HG03175 (cell line): Measurements from ENCODE around the gene TIMP3.
"Not testable (repeated sequence)": the region's sequence is repeated elsewhere in the genome, so short reads cannot be mapped to it uniquely, and the experiment has no call there.

Source experiments
- ATAC-seq: cut with Tn5 transposase; IDR thresholded peaks from one replicate; pipeline ENCODE4 v1.9.1; 2021; ENCODE audit warnings: mild to moderate bottlenecking, moderate library complexity; ENCODE audit not compliant: unreplicated experiment

TIMP3 gene

GRCh38 chr22:32850591-32851517, 49.3 kb downstream of the TIMP3 start:
- no peak for ATAC-seq

GRCh38 chr22:32852395-32853251, 51.1 kb downstream of the TIMP3 start:
- no peak for ATAC-seq

- no peak for ATAC-seq
Measured at GRCh38 chr22:32853662-32854061, 52.2 kb downstream of the TIMP3 start.

- ATAC-seq, result no peak
Measured at GRCh38 chr22:32854351-32854804, 52.9 kb downstream of the TIMP3 start.

GRCh38 chr22:32855045-32855756, 53.7 kb downstream of the TIMP3 start:
- ATAC-seq, result no peak

- no peak for ATAC-seq
Measured at GRCh38 chr22:32858121-32858703, 56.7 kb downstream of the TIMP3 start.

- ATAC-seq, result no peak
Measured at GRCh38 chr22:32858957-32859356, 57.5 kb downstream of the TIMP3 start.

GRCh38 chr22:32859743-32860142, 58.2 kb downstream of the TIMP3 start:
- no peak for ATAC-seq

- ATAC-seq, result no peak
Measured at GRCh38 chr22:32861330-32861729, 59.8 kb downstream of the TIMP3 start.

GRCh38 chr22:32862083-32862482, 60.6 kb downstream of the TIMP3 start:
- ATAC-seq, result no peak

- ATAC-seq, result no peak
Measured at GRCh38 chr22:32862936-32863661, 61.6 kb downstream of the TIMP3 start.

GRCh38 chr22:32864041-32864440, 62.5 kb downstream of the TIMP3 start:
- no peak for ATAC-seq

GRCh38 chr22:32864596-32864995, 63.1 kb downstream of the TIMP3 start:
- ATAC-seq, result no peak

GRCh38 chr22:32866953-32867352, 65.4 kb downstream of the TIMP3 start:
- no peak for ATAC-seq

- ATAC-seq, result no peak
Measured at GRCh38 chr22:32868946-32869345, 67.4 kb downstream of the TIMP3 start.

GRCh38 chr22:32870474-32870873, 69.0 kb downstream of the TIMP3 start:
- no peak for ATAC-seq

- ATAC-seq, result not testable (repeated sequence)
Measured at GRCh38 chr22:32873604-32874003, 72.1 kb downstream of the TIMP3 start.

GRCh38 chr22:32874385-32874784, 72.9 kb downstream of the TIMP3 start:
- no peak for ATAC-seq

GRCh38 chr22:32874976-32875375, 73.5 kb downstream of the TIMP3 start:
- no peak for ATAC-seq

- no peak for ATAC-seq
Measured at GRCh38 chr22:32876516-32876915, 75.0 kb downstream of the TIMP3 start.
